GM23248 (cell line): ENCODE measurements around the gene TADA1. TPM values are rescaled to one million over a fixed set of nuclear protein-coding genes. Genes with fewer than 3 reads are reported as not detected.

ENCODE experiments used
- DNase-seq: peaks from one replicate; pipeline ENCODE4 v3.0.0-alpha.2; 2015
- H2AFZ ChIP-seq: fragments of 200-600 bp; sonication (generic); 2 replicates; pipeline ENCODE4 v1.6.1; 2016; ENCODE audit warnings: antibody characterized with exemption
- H3F3A ChIP-seq: fragments of 200-600 bp; sonication (generic); 2 replicates; pipeline ENCODE4 v1.6.1; 2016; ENCODE audit warnings: mild to moderate bottlenecking, antibody characterized with exemption, mixed run types; ENCODE audit not compliant: insufficient read depth
- H3K27ac ChIP-seq: fragments of 200-600 bp; sonication (generic); 2 replicates; pipeline ENCODE4 v1.5.1; 2016; ENCODE audit warnings: mild to moderate bottlenecking
- H3K27me3 ChIP-seq: fragments of 200-600 bp; sonication (generic); replicated peaks from 2 replicates; pipeline ENCODE4 v1.6.1; 2016; ENCODE audit warnings: mild to moderate bottlenecking; ENCODE audit not compliant: insufficient read depth
- H3K36me3 ChIP-seq: fragments of 200-600 bp; sonication (generic); 2 replicates; pipeline ENCODE4 v1.6.1; 2016; ENCODE audit warnings: low read depth, mild to moderate bottlenecking
- H3K4me1 ChIP-seq: fragments of 200-600 bp; sonication (generic); 2 replicates; pipeline ENCODE4 v1.6.1; 2016; ENCODE audit warnings: mild to moderate bottlenecking; ENCODE audit not compliant: insufficient read depth
- H3K4me2 ChIP-seq: fragments of 200-600 bp; sonication (generic); one replicate; pipeline ENCODE4 v1.6.1; 2016; ENCODE audit warnings: mild to moderate bottlenecking; ENCODE audit not compliant: unreplicated experiment
- H3K4me3 ChIP-seq: fragments of 200-600 bp; sonication (generic); 2 replicates; pipeline ENCODE4 v1.5.1; 2016; ENCODE audit warnings: mild to moderate bottlenecking
- H3K79me2 ChIP-seq: fragments of 200-600 bp; sonication (generic); 2 replicates; pipeline ENCODE4 v1.6.1; 2016; ENCODE audit warnings: mild to moderate bottlenecking; ENCODE audit not compliant: insufficient read depth
- H3K9ac ChIP-seq: fragments of 200-600 bp; sonication (generic); 2 replicates; pipeline ENCODE4 v1.6.1; 2016; ENCODE audit warnings: mild to moderate bottlenecking
- H3K9me2 ChIP-seq: fragments of 200-600 bp; sonication (generic); 2 replicates; pipeline ENCODE4 v1.6.1; 2016; ENCODE audit warnings: mixed run types, mild to moderate bottlenecking, moderate library complexity; ENCODE audit not compliant: insufficient read depth
- H3K9me3 ChIP-seq: fragments of 200-600 bp; sonication (generic); one replicate; pipeline ENCODE4 v1.6.1; 2017; ENCODE audit warnings: low read depth
- H4K20me1 ChIP-seq: fragments of 200-600 bp; sonication (generic); 2 replicates; pipeline ENCODE4 v1.6.0; 2016; ENCODE audit not compliant: insufficient read depth
- EZH2 ChIP-seq: fragments of 200-600 bp; sonication (generic); IDR thresholded peaks from 2 replicates; pipeline ENCODE4 v1.6.1; 2018; ENCODE audit warnings: antibody characterized with exemption, mild to moderate bottlenecking; ENCODE audit not compliant: insufficient read depth, poor library complexity, severe bottlenecking
- EZH2phosphoT487 ChIP-seq: fragments of 200-600 bp; sonication (generic); IDR thresholded peaks from 2 replicates; pipeline ENCODE4 v1.6.1; 2018; ENCODE audit warnings: antibody characterized with exemption, moderate library complexity, mild to moderate bottlenecking, low read depth; ENCODE audit not compliant: insufficient read depth
- WGBS, 2 experiments: methylation state at CpG; one replicate each; pipeline ENCODE4 v1.1.6; 2015 to 2017; ENCODE audit warnings: low lambda C conversion rate in 2 of 2, low coverage in 1 of 2; ENCODE audit errors: missing lambda C conversion rate in 2 of 2; 5-methylcytosine and 5-hydroxymethylcytosine counted together
- in situ Hi-C: fragments of 300-500 bp; cut with MboI; formaldehyde crosslinking; loops from 2 replicates; pipeline ENCODE4 v1.15.0; 2020
- polyA plus RNA-seq: library from polyadenylated mRNA; unstranded; fragments of >200 nt; fragmentation: Nextera tagmentation; extraction: Ambion mirVana; gene quantifications from 2 replicates; pipeline ENCODE4 v1.2.1, GENCODE V29; 2016
- total RNA-seq: library from RNA; depleted of rRNA; stranded (reverse); fragments of >200 nt; shearing (Covaris generic); gene quantifications from 2 replicates; pipeline ENCODE4 v1.2.3, GENCODE V29; 2014

Gene TADA1
- total and polyA plus RNA-seq, 2 experiments from 2014 or later, result 7.0 to 9.9 TPM

DNA sequence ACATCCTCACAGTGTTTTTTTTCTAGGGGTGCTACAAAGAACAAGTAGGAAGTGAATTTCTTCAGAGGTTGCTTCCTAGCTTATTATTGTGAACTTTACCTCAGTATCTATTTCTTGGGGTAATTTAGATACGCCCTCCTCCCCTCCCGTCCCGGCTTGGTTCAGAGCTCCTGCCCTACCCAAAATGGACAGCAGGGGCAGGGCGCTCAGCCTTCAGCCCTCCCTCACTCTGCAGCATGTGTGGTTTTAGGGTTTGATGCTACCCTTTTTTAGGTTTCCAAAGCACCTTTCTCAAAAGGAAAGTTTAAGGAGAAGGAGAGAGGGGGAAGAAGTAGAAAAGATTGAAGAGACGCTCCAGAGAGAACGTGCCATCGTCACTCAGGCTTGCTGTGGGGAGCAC, 53.7 kb downstream of the TADA1 start:
- Histone ChIP-seq H3K4me3 (no peak overlapping the region), H3K27ac (no peak overlapping the region), H2AFZ (no peak overlapping the region), H4K20me1 (no peaks in the 10 kb centered on the region), H3K9me2 (no peaks in the 10 kb centered on the region), H3K9me3 (no peaks in the 10 kb centered on the region), H3K4me2 (no peak overlapping the region), H3K4me1 (no peaks in the 10 kb centered on the region), H3K79me2 (no peaks in the 10 kb centered on the region), H3K9ac (no peak overlapping the region), H3K36me3 (no peaks in the 10 kb centered on the region), H3K27me3 (no peaks in the 10 kb centered on the region), H3F3A (no peaks in the 10 kb centered on the region)
- no peak for TF ChIP-seq EZH2
- no peak for TF ChIP-seq EZH2phosphoT487
- in situ Hi-C loops, result no loop called here
- DNase-seq, result peak; percentile 18
- WGBS, 2 experiments, result 40% methylated on average over 7 of the region's 7 CpGs

DNA sequence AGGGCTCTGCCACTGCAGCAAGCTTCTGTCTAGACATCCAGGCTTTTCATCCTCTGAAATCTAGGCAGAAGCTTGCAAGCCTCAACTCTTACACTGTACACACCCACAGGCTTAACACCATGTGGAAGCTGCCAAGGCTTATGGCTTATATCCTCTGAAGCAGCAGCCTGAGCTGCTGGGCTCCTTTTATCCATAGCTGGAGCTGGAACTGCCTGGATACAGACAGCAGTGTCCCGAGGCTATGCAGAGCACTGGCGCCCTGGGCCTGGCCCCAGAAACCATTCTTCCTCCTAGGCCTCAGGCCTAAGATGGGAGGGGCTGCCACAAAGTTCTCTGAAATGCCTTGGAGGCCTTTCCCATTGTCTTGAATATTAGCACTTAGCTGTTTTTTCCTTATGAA, 56.1 kb downstream of the TADA1 start:
- Histone ChIP-seq H3K9me2 (no peaks in the 10 kb centered on the region), H3K4me1 (peaks cover 2% of the 10 kb centered on the region; the same call in 1 of the 2 replicates), H3K4me2 (no peak overlapping the region), H3K36me3 (no peaks in the 10 kb centered on the region), H3K79me2 (no peaks in the 10 kb centered on the region), H2AFZ (no peak overlapping the region), H3F3A (no peaks in the 10 kb centered on the region), H4K20me1 (no peaks in the 10 kb centered on the region), H3K4me3 (no peak overlapping the region), H3K27ac (no peak overlapping the region), H3K9ac (no peak overlapping the region), H3K27me3 (no peaks in the 10 kb centered on the region), H3K9me3 (no peaks in the 10 kb centered on the region)
- DNase-seq, result no peak
- in situ Hi-C loops, result no loop called here
- WGBS, 2 experiments, result 12 to 19% methylated on average over 2 of the region's 2 CpGs
- TF ChIP-seq EZH2phosphoT487 (no peak), EZH2 (no peak)

DNA sequence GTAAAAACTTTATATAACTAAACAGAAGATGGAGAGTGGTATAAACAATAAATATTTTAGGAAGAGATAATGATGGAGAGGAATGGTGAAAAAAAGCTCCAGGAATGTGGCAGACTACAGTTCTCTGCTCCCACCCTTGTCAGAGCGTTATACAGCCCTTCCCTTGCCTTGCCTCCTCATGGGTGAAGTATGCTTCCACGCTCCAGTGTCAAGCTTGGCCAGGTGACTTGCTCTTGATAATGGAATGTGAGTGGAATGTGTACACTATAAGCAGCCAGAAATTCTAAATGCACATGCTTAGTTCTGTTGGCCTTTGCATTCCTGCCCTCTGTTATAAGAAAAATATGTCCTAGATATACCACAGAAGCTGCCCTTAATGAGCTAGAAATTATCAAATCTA, 61.5 kb downstream of the TADA1 start:
- no peaks in the 10 kb centered on the region for H3K9me2 ChIP-seq
- in situ Hi-C loops, result no loop called here
- H4K20me1 ChIP-seq, result no peaks in the 10 kb centered on the region
- no peak overlapping the region for H3K27ac ChIP-seq
- peak; percentile 28 for DNase-seq
- H2AFZ ChIP-seq, result no peak overlapping the region
- H3K36me3 ChIP-seq, result no peaks in the 10 kb centered on the region
- no peaks in the 10 kb centered on the region for H3K9me3 ChIP-seq
- peaks cover 14% of the 10 kb centered on the region for H3K4me1 ChIP-seq
- 16 to 19% methylated on average over 2 of the region's 2 CpGs for WGBS, 2 experiments
- H3F3A ChIP-seq, result no peaks in the 10 kb centered on the region
- H3K9ac ChIP-seq, result no peak overlapping the region
- no peaks in the 10 kb centered on the region for H3K79me2 ChIP-seq
- no peak overlapping the region for H3K4me3 ChIP-seq
- no peak overlapping the region for H3K4me2 ChIP-seq
- no peaks in the 10 kb centered on the region; the same call in 1 of the 2 replicates for H3K27me3 ChIP-seq
- TF ChIP-seq EZH2phosphoT487 (no peak), EZH2 (no peak)

DNA sequence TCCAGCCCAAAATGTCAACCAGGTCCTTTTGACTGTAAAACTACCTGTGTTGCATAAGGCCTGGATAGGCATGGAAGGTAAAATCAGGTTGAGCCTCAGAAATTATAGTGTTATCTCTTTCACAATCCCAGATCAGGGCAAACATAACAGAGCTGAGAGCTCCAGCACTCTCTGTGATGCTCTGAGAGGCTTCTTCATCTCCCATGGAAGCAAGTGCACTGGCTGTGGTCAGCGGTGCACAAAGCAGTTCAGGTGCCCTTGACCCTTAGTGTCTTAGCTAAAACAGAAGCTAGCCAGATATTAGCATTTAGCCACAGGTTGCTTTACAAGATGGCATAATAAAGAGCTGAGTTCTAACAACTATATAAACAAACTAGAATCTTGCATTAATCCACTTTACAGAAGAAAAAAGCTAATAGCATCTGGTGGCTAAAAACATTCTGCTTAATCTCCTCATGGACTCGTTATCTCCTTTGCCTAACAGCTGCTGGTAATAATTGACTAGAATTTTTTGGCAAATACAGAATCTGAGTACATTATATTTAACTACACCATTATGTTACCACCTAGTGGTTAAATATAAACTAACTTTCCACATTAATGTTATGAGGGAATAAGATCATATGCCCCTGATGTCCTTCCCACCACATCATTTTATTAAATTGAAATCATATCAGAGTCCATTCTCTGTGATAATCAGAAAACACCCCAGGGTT, 62.4 kb downstream of the TADA1 start:
- TF ChIP-seq EZH2phosphoT487 (no peak), EZH2 (no peak)
- in situ Hi-C loops, result no loop called here
- H3K4me2 ChIP-seq, result no peak overlapping the region
- no peak overlapping the region for H3K9ac ChIP-seq
- H3F3A ChIP-seq, result no peaks in the 10 kb centered on the region
- no peaks in the 10 kb centered on the region; the same call in 1 of the 2 replicates for H3K27me3 ChIP-seq
- H4K20me1 ChIP-seq, result no peaks in the 10 kb centered on the region
- WGBS, 2 experiments, result 11 to 17% methylated on average over 2 of the region's 2 CpGs
- H3K36me3 ChIP-seq, result no peaks in the 10 kb centered on the region
- DNase-seq, result no peak
- peaks cover 14% of the 10 kb centered on the region for H3K4me1 ChIP-seq
- no peak overlapping the region for H2AFZ ChIP-seq
- no peaks in the 10 kb centered on the region for H3K79me2 ChIP-seq
- no peaks in the 10 kb centered on the region for H3K9me3 ChIP-seq
- H3K4me3 ChIP-seq, result no peak overlapping the region
- H3K9me2 ChIP-seq, result no peaks in the 10 kb centered on the region
- no peak overlapping the region for H3K27ac ChIP-seq

DNA sequence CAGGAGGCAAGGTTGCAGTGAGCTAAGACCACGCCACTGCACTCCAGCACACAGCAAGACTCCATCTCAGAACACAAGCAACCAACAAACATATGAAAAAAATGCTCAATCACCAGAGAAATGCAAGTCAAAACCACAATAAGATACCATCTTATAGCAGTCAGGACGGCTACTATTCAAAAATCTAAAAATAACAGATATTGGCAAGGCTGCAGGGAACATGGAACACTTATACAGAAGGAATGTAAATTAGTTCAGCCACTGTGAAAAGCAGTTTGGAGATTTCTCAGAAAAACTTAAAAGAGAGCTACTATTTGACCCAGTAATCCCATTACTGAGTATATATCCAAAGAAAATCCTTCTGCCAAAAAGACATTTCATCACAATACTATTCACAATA, 64.4 kb downstream of the TADA1 start:
- Histone ChIP-seq H3K27me3 (no peaks in the 10 kb centered on the region; the same call in 1 of the 2 replicates), H4K20me1 (no peaks in the 10 kb centered on the region), H3K79me2 (no peaks in the 10 kb centered on the region), H3K4me2 (no peak overlapping the region), H3K9me3 (no peaks in the 10 kb centered on the region), H3K9me2 (no peaks in the 10 kb centered on the region), H3K9ac (no peak overlapping the region), H3F3A (no peaks in the 10 kb centered on the region), H3K36me3 (no peaks in the 10 kb centered on the region), H2AFZ (no peak overlapping the region), H3K4me3 (no peak overlapping the region), H3K27ac (no peak overlapping the region), H3K4me1 (peaks cover 14% of the 10 kb centered on the region)
- in situ Hi-C loops, result no loop called here
- DNase-seq, result peak; percentile 72
- WGBS, 2 experiments, result 0 to 14% methylated on average over 2 of the region's 2 CpGs
- TF ChIP-seq EZH2 (no peak), EZH2phosphoT487 (no peak)
